WERI-Rb-1 (cell line): ENCODE results near the gene OR2H2.

Experiments
- DNase-seq: peaks from one replicate; pipeline ENCODE4 v3.0.0-alpha.2; 2020
- H3K27ac ChIP-seq: fragments of 250-450 bp; sonication (Bioruptor Pico); 2 replicates; pipeline ENCODE4 v1.5.1; 2020; ENCODE audit warnings: mild to moderate bottlenecking, moderate library complexity
- H3K27me3 ChIP-seq: fragments of 250-450 bp; sonication (Bioruptor Pico); 2 replicates; pipeline ENCODE4 v1.5.1; 2021; ENCODE audit warnings: mild to moderate bottlenecking, low read depth, moderate library complexity; ENCODE audit not compliant: insufficient read depth, severe bottlenecking
- H3K36me3 ChIP-seq: fragments of 250-450 bp; sonication (Bioruptor Pico); 2 replicates; pipeline ENCODE4 v1.5.1; 2020; ENCODE audit warnings: mild to moderate bottlenecking, moderate library complexity
- H3K4me3 ChIP-seq: 2 replicates; pipeline ENCODE4 v1.5.1; 2011; ENCODE audit warnings: low read depth, mild to moderate bottlenecking, control low read depth, low read length
- H3K9me3 ChIP-seq: fragments of 250-450 bp; sonication (Bioruptor Pico); 2 replicates; pipeline ENCODE4 v1.5.1; 2021; ENCODE audit warnings: mild to moderate bottlenecking, moderate library complexity; ENCODE audit not compliant: severe bottlenecking
- CTCF ChIP-seq: IDR thresholded peaks from 2 replicates; pipeline ENCODE4 v1.5.1; 2011; ENCODE audit warnings: low read depth, mild to moderate bottlenecking, control low read depth, inconsistent platforms, low read length

OR2H2 gene

DNA sequence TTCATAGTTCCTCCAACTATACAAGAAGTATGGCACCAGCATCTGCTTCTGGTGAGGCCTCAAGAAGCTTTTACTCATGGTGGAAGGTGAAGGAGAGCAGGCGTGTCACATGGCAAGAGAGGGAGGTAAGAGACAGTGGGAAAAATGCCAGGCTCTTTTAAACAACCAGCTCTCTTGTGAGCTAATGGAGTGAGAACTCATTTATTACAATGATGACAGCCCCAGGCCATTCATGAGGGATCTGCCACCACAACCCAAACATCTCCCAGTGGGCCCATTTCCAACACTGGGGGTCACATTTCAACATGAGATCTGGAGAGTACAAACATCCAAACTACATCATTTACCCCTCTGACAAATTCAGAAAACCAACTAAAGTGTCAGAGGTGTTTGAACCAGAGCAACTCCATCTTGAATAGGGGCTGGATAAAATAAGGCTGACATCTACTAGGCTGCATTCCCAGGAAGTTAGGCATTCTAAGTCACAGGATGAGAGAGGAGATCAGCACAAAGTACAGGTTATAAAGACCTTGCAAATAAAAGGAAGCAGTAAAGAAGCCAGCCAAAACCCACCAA is 23.2 kb upstream of the OR2H2 start:
- H3K9me3 ChIP-seq, result no peaks in the 10 kb centered on the region
- TF ChIP-seq CTCF, result no peak
- no peak for DNase-seq
- no peaks in the 10 kb centered on the region for H3K36me3 ChIP-seq
- H3K27me3 ChIP-seq, result peaks cover 100% of the 10 kb centered on the region
- H3K27ac ChIP-seq, result no peak overlapping the region
- no peak overlapping the region for H3K4me3 ChIP-seq

DNA sequence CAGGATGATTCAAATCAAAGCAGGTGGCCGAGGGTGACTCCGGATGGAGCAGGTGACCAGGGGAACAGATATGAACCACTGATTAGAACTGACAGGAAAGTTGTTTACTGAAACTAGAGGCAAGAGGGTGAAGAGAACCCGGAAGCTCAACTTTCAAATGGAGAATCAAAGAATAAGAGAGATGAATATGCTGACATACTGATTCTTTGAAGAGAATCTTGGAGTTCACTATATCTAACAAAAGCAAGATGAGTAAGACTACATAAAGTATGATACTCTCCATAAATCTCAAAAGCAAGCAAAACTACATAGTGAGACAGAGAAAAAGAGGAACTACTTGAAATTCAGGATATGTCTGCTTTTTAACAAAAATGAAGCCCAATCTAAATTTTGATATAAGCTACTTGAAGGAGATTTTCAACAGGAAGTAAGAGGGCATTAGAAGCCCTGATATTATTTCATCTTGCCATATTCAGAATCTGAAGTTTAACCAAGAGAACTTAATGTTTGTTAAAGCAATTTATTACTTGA is 21.4 kb upstream of the OR2H2 start:
- no peak for TF ChIP-seq CTCF
- DNase-seq, result no peak
- Histone ChIP-seq H3K27me3 (peaks cover 100% of the 10 kb centered on the region), H3K36me3 (no peaks in the 10 kb centered on the region), H3K9me3 (no peaks in the 10 kb centered on the region), H3K27ac (no peak overlapping the region), H3K4me3 (no peak overlapping the region)

- no peak overlapping the region for H3K27ac ChIP-seq
- H3K36me3 ChIP-seq, result no peaks in the 10 kb centered on the region
- H3K9me3 ChIP-seq, result no peaks in the 10 kb centered on the region
- no peak for TF ChIP-seq CTCF
- DNase-seq, result no peak
- H3K4me3 ChIP-seq, result no peak overlapping the region
- H3K27me3 ChIP-seq, result peaks cover 97% of the 10 kb centered on the region
Observed at GRCh38 chr6:29564875-29565274, 20.0 kb upstream of the OR2H2 start.

GRCh38 chr6:29566856-29567255 is 18.1 kb upstream of the OR2H2 start:
- H3K27me3 ChIP-seq, result peaks cover 97% of the 10 kb centered on the region
- H3K27ac ChIP-seq, result no peak overlapping the region
- H3K4me3 ChIP-seq, result no peak overlapping the region
- TF ChIP-seq CTCF, result no peak
- H3K36me3 ChIP-seq, result no peaks in the 10 kb centered on the region
- no peak for DNase-seq
- no peaks in the 10 kb centered on the region for H3K9me3 ChIP-seq

- Histone ChIP-seq H3K27me3 (peaks cover 97% of the 10 kb centered on the region), H3K36me3 (no peaks in the 10 kb centered on the region), H3K4me3 (no peak overlapping the region), H3K27ac (no peak overlapping the region), H3K9me3 (no peaks in the 10 kb centered on the region)
- DNase-seq, result no peak
- no peak for TF ChIP-seq CTCF
Observed at GRCh38 chr6:29567541-29567940, 17.4 kb upstream of the OR2H2 start.

DNA sequence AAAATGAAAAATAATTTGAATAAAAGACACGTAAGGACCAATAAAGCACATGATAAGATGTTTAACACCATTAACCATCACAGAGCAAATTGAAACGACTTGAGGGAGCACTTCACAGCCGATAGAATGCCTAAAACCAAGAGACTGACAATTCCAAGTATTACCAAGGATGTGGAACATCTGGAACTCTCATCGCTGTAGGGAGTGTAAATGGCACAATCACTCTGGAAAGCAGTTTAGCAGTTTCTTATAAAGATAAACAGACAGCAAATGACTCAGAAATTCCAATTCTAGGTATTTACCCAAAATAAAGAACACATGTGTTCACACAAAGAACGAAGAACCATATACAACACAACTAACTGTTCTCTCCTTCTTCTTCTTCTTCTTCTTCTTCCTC is 16.9 kb upstream of the OR2H2 start:
- Histone ChIP-seq H3K9me3 (no peaks in the 10 kb centered on the region), H3K36me3 (no peaks in the 10 kb centered on the region), H3K27ac (no peak overlapping the region), H3K4me3 (no peak overlapping the region), H3K27me3 (peaks cover 94% of the 10 kb centered on the region)
- DNase-seq, result no peak
- TF ChIP-seq CTCF, result no peak
